HEK293 (cell line): Measurements from ENCODE around the gene CACNA1H.

ENCODE experiments used
- CTCF ChIA-PET: fragments of 350-600 bp; formaldehyde crosslinking; extraction: SDS; loops from one replicate; lab custom pipeline; 2021; ENCODE audit warnings: antibody characterized with exemption; lab: Yijun Ruan, JAX
- POLR2A ChIA-PET: fragments of 300-600 bp; formaldehyde crosslinking; extraction: SDS; loops from one replicate; lab custom pipeline; 2020; ENCODE audit warnings: antibody characterized with exemption, inconsistent platforms; lab: Yijun Ruan, JAX
- H3K27ac ChIP-seq: fragments of 200-500 bp; sonication (Bioruptor generic); 2 replicates; pipeline ENCODE4 v1.5.1; 2014; ENCODE audit warnings: low read depth, low read length, control low read depth, inconsistent platforms; ENCODE audit errors: extremely low read depth
- H3K36me3 ChIP-seq, 2 experiments: fragments of 200-500 bp in 1 of 2; sonication (Bioruptor generic) in 1 of 2; 1 replicate in 1 of 2; 2 replicates in 1 of 2; pipeline ENCODE4 v1.5.1; 2014 to 2017; ENCODE audit warnings: inconsistent platforms in 2 of 2, low read length in 2 of 2; ENCODE audit not compliant: control insufficient read depth in 2 of 2, insufficient read depth in 1 of 2
- H3K4me1 ChIP-seq: fragments of 200-500 bp; sonication (Bioruptor generic); 2 replicates; pipeline ENCODE4 v1.5.1; 2014; ENCODE audit warnings: mild to moderate bottlenecking, low read length, inconsistent platforms; ENCODE audit not compliant: control insufficient read depth, insufficient read depth
- H3K4me3 ChIP-seq: 2 replicates; pipeline ENCODE4 v1.5.1; 2011; ENCODE audit warnings: low read depth, mild to moderate bottlenecking, control low read depth, low read length, moderate library complexity
- H3K9me3 ChIP-seq: fragments of 200-500 bp; sonication (Bioruptor generic); 2 replicates; pipeline ENCODE4 v1.5.1; 2014; ENCODE audit warnings: low read depth, low read length, inconsistent platforms; ENCODE audit not compliant: control insufficient read depth, insufficient read depth
- EGR2 ChIP-seq: fragments of 450-650 bp; formaldehyde crosslinking; IDR thresholded peaks from 2 replicates; pipeline ENCODE4 v1.5.1; 2016; ENCODE audit warnings: low read depth, missing biosample characterization, missing genetic modification characterization
- GLI4 ChIP-seq: fragments of 450-650 bp; formaldehyde crosslinking; IDR thresholded peaks from 2 replicates; pipeline ENCODE4 v1.5.1; 2016; ENCODE audit warnings: missing biosample characterization, missing genetic modification characterization
- HIC1 ChIP-seq: fragments of 450-650 bp; formaldehyde crosslinking; IDR thresholded peaks from 2 replicates; pipeline ENCODE4 v1.5.1; 2016; ENCODE audit warnings: missing biosample characterization, missing genetic modification characterization
- HOXC10 ChIP-seq: sonication (generic); formaldehyde crosslinking; IDR thresholded peaks from 2 replicates; pipeline ENCODE4 v1.8.1; 2023; ENCODE audit warnings: mild to moderate bottlenecking, missing genetic modification reagents
- KLF1 ChIP-seq: fragments of 450-650 bp; formaldehyde crosslinking; IDR thresholded peaks from 2 replicates; pipeline ENCODE4 v1.5.1; 2016; ENCODE audit warnings: missing biosample characterization, missing genetic modification characterization
- KLF8 ChIP-seq: fragments of 450-650 bp; formaldehyde crosslinking; IDR thresholded peaks from 2 replicates; pipeline ENCODE4 v1.5.1; 2016; ENCODE audit warnings: missing biosample characterization, missing genetic modification characterization
- OSR2 ChIP-seq: fragments of 450-650 bp; formaldehyde crosslinking; IDR thresholded peaks from 2 replicates; pipeline ENCODE4 v1.5.1; 2016; ENCODE audit warnings: missing biosample characterization, missing genetic modification characterization
- ZBTB20 ChIP-seq: fragments of 450-650 bp; formaldehyde crosslinking; IDR thresholded peaks from 2 replicates; pipeline ENCODE4 v1.5.1; 2016; ENCODE audit warnings: missing biosample characterization, missing genetic modification characterization
- ZFHX2 ChIP-seq: fragments of 450-650 bp; formaldehyde crosslinking; conservative IDR thresholded peaks from 2 replicates; pipeline ENCODE4 v1.5.1; 2016; ENCODE audit warnings: missing biosample characterization, missing genetic modification characterization
- ZNF140 ChIP-seq: fragments of 450-650 bp; formaldehyde crosslinking; IDR thresholded peaks from 2 replicates; pipeline ENCODE4 v1.5.1; 2016; ENCODE audit warnings: missing biosample characterization, missing genetic modification characterization
- ZNF211 ChIP-seq: fragments of 450-650 bp; formaldehyde crosslinking; IDR thresholded peaks from 2 replicates; pipeline ENCODE4 v1.5.1; 2016; ENCODE audit warnings: low read depth, missing biosample characterization, missing genetic modification characterization
- ZNF513 ChIP-seq: fragments of 450-650 bp; IDR thresholded peaks from 2 replicates; pipeline ENCODE4 v1.5.1; 2018; ENCODE audit warnings: missing biosample characterization, missing genetic modification characterization
- ZNF658 ChIP-seq: fragments of 450-650 bp; formaldehyde crosslinking; IDR thresholded peaks from 2 replicates; pipeline ENCODE4; 2016; ENCODE audit warnings: missing biosample characterization, missing genetic modification characterization
- ZNF701 ChIP-seq: fragments of 450-650 bp; formaldehyde crosslinking; IDR thresholded peaks from 2 replicates; pipeline ENCODE4 v1.5.1; 2016; ENCODE audit warnings: missing biosample characterization, missing genetic modification characterization

Gene CACNA1H

GRCh38 chr16:1167276-1168107 lies 14.6 kb downstream of the CACNA1H start:
- no peaks in the 10 kb centered on the region for H3K9me3 ChIP-seq
- ChIA-PET CTCF (no interaction called here), POLR2A (no interaction called here)
- TF ChIP-seq ZFHX2 (tag by site-specific recombination) = 0 out of 2 replicates have a peak, but pooled peaks have one; percentile 14
- TF ChIP-seq ZNF211 (tag by site-specific recombination) = no peak
- no peak for TF ChIP-seq GLI4 (tag by site-specific recombination)
- H3K27ac ChIP-seq = no peak overlapping the region
- no peaks in the 10 kb centered on the region for H3K4me1 ChIP-seq
- H3K4me3 ChIP-seq = no peak overlapping the region
- no peaks in the 10 kb centered on the region for H3K36me3 ChIP-seq

GRCh38 chr16:1168837-1169236 lies 15.9 kb downstream of the CACNA1H start:
- POLR2A ChIA-PET = no interaction called here
- Histone ChIP-seq H3K4me3 (no peak overlapping the region), H3K4me1 (no peaks in the 10 kb centered on the region), H3K9me3 (no peaks in the 10 kb centered on the region), H3K36me3 (no peaks in the 10 kb centered on the region), H3K27ac (no peak overlapping the region)
- no peak for TF ChIP-seq ZNF140 (tag by site-specific recombination)
- 0 out of 2 replicates have a peak, but pooled peaks have one; percentile 6 for TF ChIP-seq ZFHX2 (tag by site-specific recombination)
- CTCF ChIA-PET = no interaction called here

- Histone ChIP-seq H3K36me3 (no peaks in the 10 kb centered on the region), H3K9me3 (no peaks in the 10 kb centered on the region), H3K27ac (no peak overlapping the region), H3K4me3 (no peak overlapping the region), H3K4me1 (no peaks in the 10 kb centered on the region)
- ChIA-PET CTCF (no interaction called here), POLR2A (no interaction called here)
- TF ChIP-seq HOXC10 (CRISPR knock-in tag) (no peak), ZNF701 (tag by site-specific recombination) (no peak), ZNF140 (tag by site-specific recombination) (no peak), ZBTB20 (tag by site-specific recombination) (peak; percentile 53; the same call in 1 of the 2 replicates), HIC1 (tag by site-specific recombination) (peak; percentile 55; the same call in 1 of the 2 replicates), ZNF658 (tag by site-specific recombination) (no peak), EGR2 (peak; percentile 94; the same call in 1 of the 2 replicates)
Measured at GRCh38 chr16:1169285-1170075, 16.6 kb downstream of the CACNA1H start.

- CTCF ChIA-PET = interaction anchor here (0.6 kb wide), 1 partner anchor 1416 kb away, joined by 7 read pairs; no protein-coding TSS in a partner anchor
- H3K27ac ChIP-seq = no peak overlapping the region
- TF ChIP-seq KLF8 (tag by site-specific recombination) (peak; percentile 64; the same call in 1 of the 2 replicates), ZFHX2 (tag by site-specific recombination) (peak; percentile 93; the same call in 1 of the 2 replicates), ZNF513 (tag by site-specific recombination) (no peak), KLF1 (tag by site-specific recombination) (peak; percentile 65), EGR2 (peak; percentile 73), OSR2 (tag by site-specific recombination) (no peak)
- POLR2A ChIA-PET = no interaction called here
- no peaks in the 10 kb centered on the region for H3K36me3 ChIP-seq
- H3K4me3 ChIP-seq = no peak overlapping the region
- H3K9me3 ChIP-seq = no peaks in the 10 kb centered on the region
- no peaks in the 10 kb centered on the region for H3K4me1 ChIP-seq
Measured at GRCh38 chr16:1170076-1170418, 17.1 kb downstream of the CACNA1H start.
